GM12878 (cell line): Measurements from ENCODE around the gene SNRK. TPM values are rescaled to one million over a fixed set of nuclear protein-coding genes. Genes with fewer than 3 reads are reported as not detected.

Experiments used
- ATAC-seq: fragments of 200-7000 bp; cut with Tn5 transposase; 3 replicates; pipeline ENCODE4 v1.9.1; 2020; ENCODE audit warnings: mild to moderate bottlenecking, moderate library complexity
- BruUV-seq: library from RNA; stranded (reverse); fragments of 400-500 nt; replicated peaks from 2 replicates; lab custom pipeline; 2021; lab: Mats Ljungman, UMichigan
- CTCF ChIA-PET: fragments of 300-600 bp; sonication (Branson Sonifier 250); formaldehyde crosslinking; extraction: SDS; loops from one replicate; lab custom pipeline; 2021; ENCODE audit warnings: inconsistent platforms; lab: Yijun Ruan, JAX
- POLR2A ChIA-PET: fragments of 350-600 bp; formaldehyde crosslinking; extraction: SDS; loops from one replicate; lab custom pipeline; 2021; ENCODE audit warnings: inconsistent platforms; lab: Charles Lee
- RAD21 ChIA-PET: fragments of 300-600 bp; sonication (Branson Sonifier 250); formaldehyde crosslinking; loops from one replicate; lab custom pipeline; 2023; ENCODE audit warnings: antibody characterized with exemption; ENCODE audit not compliant: unreplicated experiment; lab: Charles Lee
- SMC1A ChIA-PET: fragments of 300-600 bp; sonication (Branson Sonifier 250); formaldehyde crosslinking; loops from one replicate; lab custom pipeline; 2023; ENCODE audit not compliant: unreplicated experiment, uncharacterized antibody; lab: Charles Lee
- DNase-seq: peaks from one replicate; pipeline ENCODE4 v3.0.0-alpha.2; 2011; ENCODE audit warnings: low read depth, low spot score
- FAIRE-seq: peaks from 3 replicates; lab custom pipeline; 2011; peaks lifted over from hg19 to GRCh38; lab: Jason Lieb, UNC
- H2AFZ ChIP-seq: 2 replicates; pipeline ENCODE4 v1.6.0; 2011; ENCODE audit warnings: low read depth, low read length, control low read depth; ENCODE audit not compliant: control insufficient read depth
- H3K27ac ChIP-seq: 2 replicates; pipeline ENCODE4 v1.5.1; 2011; ENCODE audit warnings: control low read depth; ENCODE audit not compliant: control insufficient read depth, insufficient read depth
- H3K27me3 ChIP-seq, 2 experiments: replicated peaks in 1 of 2; 2 replicates each; pipeline versions ENCODE4 v1.6.0 to v1.6.1; 2011; ENCODE audit warnings: low read length in 1 of 2; ENCODE audit not compliant: control insufficient read depth in 2 of 2, insufficient read depth in 2 of 2
- H3K36me3 ChIP-seq, 2 experiments: 2 replicates each; pipeline ENCODE4 v1.5.1; 2011; ENCODE audit warnings: low read length in 1 of 2; ENCODE audit not compliant: control insufficient read depth in 2 of 2, insufficient read depth in 2 of 2
- H3K4me1 ChIP-seq: 2 replicates; pipeline ENCODE4 v1.6.1; 2011; ENCODE audit warnings: mild to moderate bottlenecking, low read length, moderate library complexity, mixed read lengths; ENCODE audit not compliant: control insufficient read depth, insufficient read depth
- H3K4me2 ChIP-seq: 2 replicates; pipeline ENCODE4 v1.6.0; 2011; ENCODE audit warnings: control low read depth; ENCODE audit not compliant: control insufficient read depth, insufficient read depth
- H3K4me3 ChIP-seq: fragments of 200-600 bp; sonication (generic); 2 replicates; pipeline ENCODE4 v1.5.1; 2016
- H3K79me2 ChIP-seq: 2 replicates; pipeline ENCODE4 v1.6.0; 2011; ENCODE audit warnings: low read length; ENCODE audit not compliant: control insufficient read depth, insufficient read depth
- H3K9ac ChIP-seq: 2 replicates; pipeline ENCODE4 v1.8.0; 2011; ENCODE audit warnings: low read length, control low read depth, mixed read lengths; ENCODE audit not compliant: control insufficient read depth, insufficient read depth
- H3K9me3 ChIP-seq: replicated peaks from 3 replicates; pipeline ENCODE4 v1.5.1; 2011; ENCODE audit warnings: mild to moderate bottlenecking, low read length; ENCODE audit not compliant: control insufficient read depth, insufficient read depth
- H4K20me1 ChIP-seq: 2 replicates; pipeline ENCODE4 v1.6.0; 2011; ENCODE audit not compliant: control insufficient read depth, insufficient read depth
- IRF5 ChIP-seq: fragments of 450-650 bp; IDR thresholded peaks from 2 replicates; pipeline ENCODE4 v1.6.1; 2017; ENCODE audit warnings: borderline replicate concordance
- JUNB ChIP-seq: IDR thresholded peaks from 2 replicates; pipeline ENCODE4 v1.6.1; 2016; ENCODE audit warnings: antibody characterized with exemption, mild to moderate bottlenecking
- REST ChIP-seq: IDR thresholded peaks from 2 replicates; pipeline ENCODE4 v1.6.1; 2012; ENCODE audit warnings: mild to moderate bottlenecking, low read depth, low read length
- SUPT20H ChIP-seq: IDR thresholded peaks from 2 replicates; pipeline ENCODE4 v1.6.1; 2011; ENCODE audit warnings: low read depth, mild to moderate bottlenecking, low read length, moderate library complexity, borderline replicate concordance; ENCODE audit not compliant: control insufficient read depth
- WGBS: methylation state at CpG from one replicate; pipeline ENCODE4 v1.1.6; 2016; ENCODE audit warnings: low lambda C conversion rate; ENCODE audit not compliant: insufficient replicate concordance, insufficient coverage; ENCODE audit errors: missing lambda C conversion rate; 5-methylcytosine and 5-hydroxymethylcytosine counted together
- in situ Hi-C: fragments of 300-500 bp; cut with MboI; formaldehyde crosslinking; loops from 9 replicates; pipeline ENCODE4 v1.14.3; 2018; ENCODE audit warnings: mixed read lengths
- intact Hi-C: fragments of 100-400 bp; cut with micrococcal nuclease; formaldehyde crosslinking; loops from one replicate; pipeline ENCODE4 v1.14.2; 2022; ENCODE audit not compliant: unreplicated experiment
- polyA plus RNA-seq, 11 experiments: library from polyadenylated mRNA; depleted of rRNA in 4 of 11; unstranded in 6 of 11; stranded (reverse) in 5 of 11; fragments of >200 nt; fragmentation: Nextera tagmentation in 4 of 11; fragmentation: Illumina TruSeq in 1 of 11; extraction: Ambion mirVana in 4 of 11; extraction: Trizol in 1 of 11; gene quantifications; 1 replicate in 1 of 11; 2 replicates in 10 of 11; pipeline versions ENCODE4 v1.2.1 to v1.2.3, GENCODE V29; 2011 to 2016; ENCODE audit warnings: inconsistent platforms in 2 of 11, missing spikeins in 2 of 11, low read depth in 1 of 11
- total RNA-seq, 4 experiments: library from RNA; depleted of rRNA in 3 of 4; stranded (reverse); fragments of >200 nt in 3 of 4; fragmentation: Illumina TruSeq in 1 of 4; extraction: Trizol in 1 of 4; gene quantifications; 2 replicates each; pipeline versions ENCODE4 v1.2.1 to v1.2.3, GENCODE V29; 2013 to 2021

The SNRK gene
- total and polyA plus RNA-seq, 10 of the 15 experiments (the other 5 are each of a cell fraction or from before 2014, with no cell fraction given), result 1.6 to 12.1 (median 7.6) TPM

DNA sequence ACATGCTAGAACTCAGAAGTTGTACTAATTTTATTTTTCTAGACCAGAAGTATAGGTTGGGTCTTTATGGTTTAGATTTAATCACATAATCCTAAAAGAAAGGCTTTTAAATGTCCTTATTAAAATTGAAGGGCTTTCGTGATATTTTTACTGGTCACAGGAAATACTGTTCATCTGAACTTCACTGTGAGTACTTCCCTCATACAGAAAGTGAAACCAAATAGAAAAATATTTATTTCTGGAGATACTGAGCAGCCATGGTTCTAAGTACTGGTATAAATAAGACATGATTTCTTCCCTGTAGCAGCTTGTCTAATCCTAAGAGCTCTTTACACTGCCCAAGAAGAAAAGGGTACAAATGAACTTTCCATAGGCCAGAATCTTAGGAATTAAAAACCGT, 2.0 kb downstream of the SNRK start:
- no TSS peak for BruUV-seq
- H3K27me3 ChIP-seq, result no peaks in the 10 kb centered on the region
- no peak for DNase-seq
- peak; percentile 71 for FAIRE-seq
- SMC1A ChIA-PET, result interaction anchor here (1.0 to 1.4 kb wide), 2 partner anchors 8 to 74 kb away, joined by 3 read pairs; no protein-coding TSS in a partner anchor
- H3K4me3 ChIP-seq, result peak overlapping the region; percentile 82
- H4K20me1 ChIP-seq, result no peaks in the 10 kb centered on the region
- 0% methylated on average over 2 of the region's 2 CpGs for WGBS
- H3K36me3 ChIP-seq, result peaks cover 0 to 8% of the 10 kb centered on the region in 2 experiments; a peak in 1 of 4 replicates
- RAD21 ChIA-PET, result interaction anchor here (1.0 kb wide), 1 partner anchor 9 kb away, joined by 3 read pairs; no protein-coding TSS in a partner anchor
- H2AFZ ChIP-seq, result no peak overlapping the region; the same call in 1 of the 2 replicates
- in situ Hi-C loops, result no loop called here
- H3K4me2 ChIP-seq, result peak overlapping the region; percentile 86
- ATAC-seq, result peak; percentile 75
- intact Hi-C loops, result no loop called here
- TF ChIP-seq REST, result no peak
- no peak for TF ChIP-seq IRF5
- TF ChIP-seq SUPT20H, result no peak
- 0 out of 2 replicates have a peak, but pooled peaks have one; percentile 25 for TF ChIP-seq JUNB
- H3K9ac ChIP-seq, result peak overlapping the region; percentile 24
- POLR2A ChIA-PET, result no interaction called here
- CTCF ChIA-PET, result no interaction called here
- H3K9me3 ChIP-seq, result no peaks in the 10 kb centered on the region
- H3K27ac ChIP-seq, result peak overlapping the region; percentile 48
- H3K4me1 ChIP-seq, result peaks cover 14% of the 10 kb centered on the region
- peaks cover 56% of the 10 kb centered on the region for H3K79me2 ChIP-seq
